ENCODE results near the gene HDGF.

The HDGF gene

GRCh38 chr1:156745881-156746280 is 5.6 kb downstream of the HDGF start:
- FAIRE-seq = no peak

GRCh38 chr1:156744786-156745419 is 6.6 kb downstream of the HDGF start:
- no peak for FAIRE-seq

GRCh38 chr1:156744344-156744743 is 7.1 kb downstream of the HDGF start:
- no peak for FAIRE-seq

- FAIRE-seq = no peak
Measured at GRCh38 chr1:156743367-156744302, 7.8 kb downstream of the HDGF start.

- FAIRE-seq = no peak
Measured at GRCh38 chr1:156742801-156743200, 8.7 kb downstream of the HDGF start.

- FAIRE-seq = no peak
Measured at GRCh38 chr1:156742017-156742416, 9.5 kb downstream of the HDGF start.

GRCh38 chr1:156741481-156741983 is 9.9 kb downstream of the HDGF start:
- FAIRE-seq = no peak

GRCh38 chr1:156740741-156741480 is 10.6 kb downstream of the HDGF start, which contains the start of gene MRPL24:
Gene MRPL24, minus strand, starts transcription at chr1:156741088. Its CDS starts 2,384 bp downstream, at chr1:156738704.
- peak; percentile 73 for FAIRE-seq

GRCh38 chr1:156740237-156740740 is 11.2 kb downstream of the HDGF start:
- FAIRE-seq = no peak

GRCh38 chr1:156738916-156739315 is 12.6 kb downstream of the HDGF start:
- no peak for FAIRE-seq

GRCh38 chr1:156738407-156738806 is 13.1 kb downstream of the HDGF start:
- no peak for FAIRE-seq

GRCh38 chr1:156733989-156734584 is 17.4 kb downstream of the HDGF start:
- no peak for FAIRE-seq

- no peak for FAIRE-seq
Measured at GRCh38 chr1:156728599-156729462, 22.6 kb downstream of the HDGF start, which contains the start of gene ISG20L2. Gene ISG20L2, minus strand, starts transcription at chr1:156728766. Its CDS starts 1,114 bp downstream, at chr1:156727652.

- FAIRE-seq = no peak
Measured at GRCh38 chr1:156727926-156728598, 23.4 kb downstream of the HDGF start, which contains the start of gene METTL25B. Gene METTL25B, plus strand, starts transcription at chr1:156728469. Its CDS starts 636 bp downstream, at chr1:156729105.

GRCh38 chr1:156727492-156727891 is 24.0 kb downstream of the HDGF start:
- no peak for FAIRE-seq

- FAIRE-seq = no peak
Measured at GRCh38 chr1:156726549-156727226, 24.8 kb downstream of the HDGF start.

- FAIRE-seq = no peak
Measured at GRCh38 chr1:156725683-156726280, 25.7 kb downstream of the HDGF start.

GRCh38 chr1:156721535-156721934 is 29.9 kb downstream of the HDGF start:
- FAIRE-seq = no peak

- no peak for FAIRE-seq
Measured at GRCh38 chr1:156721131-156721530, 30.3 kb downstream of the HDGF start.

Data from colon (tissue), 2 donors.